DLD1 (cell line): ENCODE measurements around the gene CRHR1.

Source experiments
- in situ Hi-C: cut with HindIII; loops from 2 replicates; pipeline ENCODE4 v1.10.0; 2017; ENCODE audit warnings: low sequenced_read_pairs

Gene CRHR1

DNA sequence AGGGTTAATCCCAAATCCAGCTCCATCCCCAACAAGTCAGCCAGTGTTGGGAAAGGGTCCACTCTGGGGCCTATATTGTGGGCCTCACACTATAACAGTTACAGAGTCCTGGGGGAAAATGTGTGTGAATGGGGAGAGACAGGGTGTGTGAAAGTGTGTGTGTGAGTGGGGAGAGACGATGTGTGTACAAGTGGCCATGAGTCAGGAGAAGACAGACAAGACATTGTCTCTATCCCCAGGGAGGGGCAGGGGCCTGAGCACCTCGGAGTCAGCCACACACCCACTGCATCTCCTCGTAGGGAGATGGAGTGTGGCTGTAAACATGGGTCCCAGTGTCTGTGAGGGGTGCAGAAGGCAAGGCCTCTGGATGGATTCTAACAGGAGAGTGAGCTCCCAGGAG is 2.9 kb downstream of the CRHR1 start:
- in situ Hi-C loops: no loop called here

GRCh38 chr17:45787656-45788055 is 3.5 kb downstream of the CRHR1 start:
- in situ Hi-C loops: no loop called here

DNA sequence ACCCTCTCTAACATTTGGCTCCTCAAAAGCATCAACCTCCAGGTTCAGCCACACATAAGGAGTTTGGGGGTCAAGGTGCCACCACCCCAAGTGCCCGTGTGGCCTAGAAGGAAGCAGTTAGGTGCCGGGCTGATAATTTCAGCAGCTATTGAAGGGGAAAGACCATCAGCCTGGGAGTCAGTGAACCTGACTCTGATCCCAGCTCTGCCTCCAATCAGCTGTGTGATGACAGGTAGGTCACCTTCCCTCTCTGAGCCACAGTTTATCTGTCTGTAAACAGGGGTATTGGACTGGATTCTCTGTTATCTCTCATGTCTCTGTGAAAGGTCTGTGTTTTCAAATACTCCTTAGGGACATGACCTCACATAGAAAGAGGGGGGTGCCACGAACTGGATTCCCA is 3.9 kb downstream of the CRHR1 start:
- in situ Hi-C loops: no loop called here

- in situ Hi-C loops: no loop called here
These were observed 5.8 kb downstream of the CRHR1 start for GRCh38 chr17:45789874-45790273.

DNA sequence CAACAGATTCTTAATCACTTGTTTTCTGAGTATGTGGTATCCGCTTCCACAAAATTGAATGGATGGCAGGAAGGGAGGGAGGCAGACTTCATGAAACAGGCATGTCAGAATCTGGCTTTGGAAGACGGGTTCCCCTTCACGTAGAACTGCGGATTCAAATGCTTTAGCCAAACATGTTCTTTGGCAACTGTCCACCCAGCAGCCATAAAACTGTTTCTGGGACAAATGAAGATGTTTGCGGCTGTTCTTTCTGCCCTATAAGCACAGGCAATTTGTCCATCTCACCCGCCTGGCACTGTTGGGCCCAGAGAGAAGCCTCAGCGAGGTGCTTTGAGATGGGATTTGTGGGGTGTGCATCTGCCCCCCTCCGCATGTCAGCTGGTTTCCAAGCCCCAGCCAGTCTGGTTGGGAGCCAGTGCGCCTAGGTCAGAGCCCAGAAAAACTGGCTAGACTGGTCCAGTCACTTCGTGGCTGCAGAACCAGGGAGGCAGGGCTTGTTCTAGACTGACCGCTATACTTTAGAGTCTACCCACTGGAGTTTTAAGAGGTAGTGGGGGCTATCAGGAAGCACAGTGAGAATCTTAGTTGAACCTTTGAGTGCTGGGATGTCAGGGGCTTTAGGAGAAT is 6.3 kb downstream of the CRHR1 start:
- in situ Hi-C loops: no loop called here

DNA sequence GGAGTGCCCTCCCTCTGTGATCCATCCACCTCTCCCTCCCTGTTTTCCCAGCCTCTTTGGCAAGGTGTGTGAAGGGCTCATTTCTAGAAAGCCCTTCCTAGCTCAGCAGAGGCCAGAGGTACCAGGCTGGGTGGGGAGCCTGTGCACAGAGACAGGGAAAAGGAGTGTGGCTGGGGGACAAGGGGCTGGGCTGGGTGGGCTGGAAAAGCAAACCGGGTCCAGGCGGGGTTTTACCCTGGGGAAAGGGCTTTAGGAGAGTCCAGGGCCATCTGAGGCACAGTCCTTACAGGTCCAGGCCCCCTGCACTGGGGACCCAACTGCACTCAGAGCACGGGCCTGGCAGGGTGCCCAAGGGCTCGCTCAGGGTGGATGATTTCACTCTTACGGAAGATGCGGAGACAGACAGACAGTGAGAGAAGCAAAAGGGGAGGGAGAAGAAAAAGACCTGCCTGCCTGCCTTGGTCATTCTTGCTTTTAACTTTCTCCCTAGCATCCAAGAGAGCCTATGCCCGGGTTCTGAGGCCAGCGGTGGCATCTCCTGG is 7.0 kb downstream of the CRHR1 start:
- in situ Hi-C loops: no loop called here

DNA sequence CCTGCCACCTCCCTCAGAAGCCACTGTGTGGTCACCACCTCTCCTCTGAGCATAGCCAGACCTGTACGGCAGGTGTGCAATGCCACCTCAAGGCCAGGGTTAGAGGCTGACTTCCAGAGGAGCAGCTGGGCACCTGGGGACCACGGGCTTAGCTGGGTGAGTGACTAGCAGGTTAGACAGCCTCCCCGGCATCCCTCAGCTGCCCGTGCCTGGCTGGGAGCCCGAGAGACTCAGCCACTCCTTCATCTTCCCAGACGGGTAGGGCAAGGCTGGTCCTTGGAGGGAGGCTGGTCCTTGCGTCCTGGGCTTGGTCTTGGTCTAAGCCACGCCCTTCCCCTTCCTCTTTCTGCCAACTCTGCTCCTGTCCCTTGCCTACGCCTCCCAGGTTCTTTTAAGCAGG is 7.8 kb downstream of the CRHR1 start:
- in situ Hi-C loops: no loop called here

DNA sequence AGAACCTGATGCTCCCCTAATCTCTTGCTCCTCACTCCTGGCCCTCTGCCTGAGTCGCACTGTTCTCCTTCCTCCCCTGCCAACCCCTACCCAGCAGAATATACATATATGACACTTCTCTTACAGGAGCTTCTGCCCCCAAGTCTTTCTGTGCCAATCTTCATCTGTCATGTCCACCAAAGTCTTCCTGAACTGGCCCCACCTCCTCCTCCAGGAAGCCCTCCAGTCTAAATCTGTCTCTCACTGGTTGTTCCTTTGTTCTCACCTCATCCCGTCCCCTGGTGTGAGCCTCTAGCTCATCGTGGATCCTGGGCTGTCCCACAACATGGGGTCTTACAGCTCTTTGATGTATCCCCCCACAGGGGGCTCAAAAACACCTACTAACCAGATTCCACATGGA is 8.3 kb downstream of the CRHR1 start:
- in situ Hi-C loops: no loop called here

DNA sequence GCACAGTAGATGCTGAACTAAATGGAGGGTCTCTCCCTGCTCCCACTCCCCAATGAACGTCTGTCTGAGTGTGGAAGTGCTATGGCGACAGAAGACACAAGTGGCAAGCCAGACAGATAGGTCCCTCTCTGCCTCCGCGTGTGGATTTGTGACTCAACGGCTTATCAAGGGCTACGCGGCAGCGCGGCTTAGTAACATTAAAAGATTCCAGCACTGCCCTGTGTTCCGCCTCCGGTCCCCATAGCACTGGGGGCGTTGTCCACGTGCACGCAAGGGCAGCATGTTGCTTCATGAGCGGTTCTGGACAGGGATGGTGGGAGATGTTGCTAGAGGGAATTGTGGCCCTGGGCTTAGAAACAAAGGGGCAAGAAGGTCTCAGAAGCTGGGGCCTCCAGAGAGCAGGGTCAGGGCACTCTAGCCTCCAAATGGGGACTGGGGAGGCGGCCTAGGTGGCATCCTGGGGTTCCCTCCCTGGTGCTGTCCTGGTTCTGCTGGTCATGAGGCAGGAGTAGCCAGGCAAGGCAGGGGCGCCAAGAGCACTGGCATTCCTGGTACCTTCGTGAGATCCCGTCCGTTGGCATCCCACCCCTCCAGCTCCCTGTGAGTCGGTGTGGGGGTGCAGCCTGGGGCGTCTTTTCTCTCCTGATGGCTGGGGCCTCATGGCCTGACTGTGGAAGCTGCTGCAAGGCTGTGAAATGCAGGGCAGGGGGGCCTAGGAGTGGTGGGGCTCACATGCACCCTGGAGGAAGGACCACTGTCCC is 9.1 kb downstream of the CRHR1 start:
- in situ Hi-C loops: no loop called here

DNA sequence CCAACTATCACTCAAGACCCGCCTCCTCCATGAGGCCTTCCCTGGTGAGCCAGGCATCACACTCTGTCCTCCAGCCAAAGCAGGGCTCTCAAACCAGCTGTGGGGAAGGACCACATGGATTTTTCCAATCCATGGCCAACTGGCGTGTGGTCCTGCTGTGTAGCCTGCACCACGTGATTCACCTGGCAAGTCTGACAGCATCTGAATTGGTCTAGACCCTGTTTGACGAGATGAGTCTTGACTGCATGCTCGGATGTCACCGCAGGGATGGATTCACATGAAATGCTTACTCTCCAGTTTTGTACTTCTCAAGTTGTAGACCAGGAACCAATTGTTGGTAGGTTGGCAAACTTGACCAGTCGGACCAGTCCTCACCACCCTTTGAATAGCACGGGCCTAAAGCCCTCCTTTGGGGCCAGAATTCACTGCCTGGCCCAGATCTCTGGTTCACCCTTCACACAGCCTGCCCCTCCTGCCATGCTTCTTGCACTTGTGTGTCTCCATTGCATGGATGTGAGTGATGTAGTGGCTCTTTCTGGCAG is 9.9 kb downstream of the CRHR1 start:
- in situ Hi-C loops: no loop called here

DNA sequence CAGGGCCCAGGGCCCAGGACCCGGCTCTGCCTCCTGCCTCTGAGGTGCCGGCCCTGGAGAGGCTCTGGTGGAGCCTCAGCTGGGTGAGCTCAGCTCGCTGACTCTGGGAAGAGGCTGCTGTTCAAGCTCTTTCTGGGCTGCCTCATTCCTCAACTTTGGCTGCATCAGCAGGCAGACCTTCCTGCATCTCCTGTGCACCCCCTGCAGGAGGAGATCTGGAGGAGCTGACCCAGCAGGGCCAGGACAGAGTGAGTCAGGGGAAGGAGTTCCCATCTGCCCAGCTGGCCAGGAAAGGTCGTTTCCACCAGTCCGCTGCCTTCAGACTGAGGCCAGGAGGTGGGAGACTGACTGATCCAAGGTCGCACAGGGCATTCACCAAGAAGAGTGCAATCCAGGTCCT is 10.7 kb downstream of the CRHR1 start:
- in situ Hi-C loops: no loop called here

GRCh38 chr17:45800816-45801215 is 16.7 kb downstream of the CRHR1 start:
- in situ Hi-C loops: no loop called here

- in situ Hi-C loops: no loop called here
These were observed 17.3 kb downstream of the CRHR1 start for GRCh38 chr17:45801421-45801820.

GRCh38 chr17:45808845-45809244 is 24.7 kb downstream of the CRHR1 start:
- in situ Hi-C loops: no loop called here

GRCh38 chr17:45809499-45809898 is 25.4 kb downstream of the CRHR1 start:
- in situ Hi-C loops: no loop called here

DNA sequence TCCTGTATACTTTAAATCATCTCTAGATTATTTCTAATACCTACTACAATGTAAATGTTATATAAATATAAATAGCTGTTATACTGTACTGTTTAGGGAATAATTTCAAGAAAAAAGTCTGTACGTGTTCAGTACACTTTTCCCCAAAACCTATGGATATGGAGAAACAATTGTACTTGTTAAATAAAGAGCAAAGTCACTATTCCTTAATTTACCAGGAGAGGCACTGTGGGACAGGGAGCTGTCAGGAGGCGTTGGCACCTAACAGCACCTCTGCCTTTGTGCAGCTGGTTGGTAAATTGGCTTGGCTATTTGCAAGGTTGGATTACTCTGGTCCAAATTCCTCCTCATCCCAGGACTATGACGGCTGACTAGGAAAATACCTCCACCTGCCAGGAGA is 28.0 kb downstream of the CRHR1 start:
- in situ Hi-C loops: no loop called here

GRCh38 chr17:45813048-45813725 is 29.1 kb downstream of the CRHR1 start:
- in situ Hi-C loops: no loop called here

GRCh38 chr17:45814622-45815606 is 30.8 kb downstream of the CRHR1 start:
- in situ Hi-C loops: no loop called here

- in situ Hi-C loops: no loop called here
These were observed 31.6 kb downstream of the CRHR1 start for GRCh38 chr17:45815752-45816151.

DNA sequence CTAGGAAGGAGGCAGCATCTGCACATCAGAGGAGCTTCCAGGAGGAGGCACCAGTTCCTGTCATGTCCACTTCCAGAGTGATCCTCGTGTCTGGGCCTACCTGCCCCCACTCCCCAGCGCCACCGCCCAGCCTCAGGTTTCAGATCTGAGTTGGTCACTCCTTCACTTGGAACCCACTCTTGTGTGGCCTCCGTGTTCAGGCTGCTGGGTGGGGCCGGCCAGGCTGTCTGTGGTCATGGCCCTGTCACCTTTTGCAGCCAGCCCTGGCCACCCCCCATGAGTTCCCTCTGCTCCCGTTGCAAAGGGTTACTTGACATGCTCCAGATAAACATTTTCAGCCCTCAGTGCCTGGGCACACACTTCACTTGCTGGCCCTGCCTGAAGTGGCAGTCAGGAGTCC is 33.9 kb downstream of the CRHR1 start:
- in situ Hi-C loops: no loop called here
